IPS DF 6.9 (cell line): ENCODE data around the gene PKDCC.
"Not testable (repeated sequence)": the region's sequence is repeated elsewhere in the genome, so short reads cannot be mapped to it uniquely, and the experiment has no call there.

Source experiments
- DNase-seq: peaks from one replicate; pipeline ENCODE4 v3.0.0-alpha.2; 2013; ENCODE audit warnings: low read depth, low spot score
- H3K27ac ChIP-seq: one replicate; pipeline ENCODE4 v1.5.1; 2013; ENCODE audit warnings: low read length, control low read depth
- H3K27me3 ChIP-seq: 2 replicates; pipeline ENCODE4 v1.6.1; 2013; ENCODE audit warnings: mild to moderate bottlenecking, low read length; ENCODE audit not compliant: control insufficient read depth, insufficient read depth
- H3K36me3 ChIP-seq: 2 replicates; pipeline ENCODE4 v1.6.1; 2013; ENCODE audit warnings: low read length; ENCODE audit not compliant: control insufficient read depth, insufficient read depth
- H3K4me1 ChIP-seq: 2 replicates; pipeline ENCODE4 v1.6.1; 2013; ENCODE audit warnings: low read length; ENCODE audit not compliant: control insufficient read depth, insufficient read depth
- H3K4me3 ChIP-seq: 2 replicates; pipeline ENCODE4 v1.5.1; 2013; ENCODE audit warnings: mild to moderate bottlenecking, low read length
- H3K9me3 ChIP-seq: 2 replicates; pipeline ENCODE4 v1.6.1; 2013; ENCODE audit warnings: low read length, inconsistent platforms; ENCODE audit not compliant: control insufficient read depth, insufficient read depth
- WGBS: extraction: QIAGEN DNeasy Blood & Tissue Kit; methylation state at CpG from one replicate; pipeline ENCODE4 v1.1.7; 2013; ENCODE audit warnings: mixed read lengths, missing lambda C conversion rate; ENCODE audit not compliant: insufficient read length, insufficient coverage; 5-methylcytosine and 5-hydroxymethylcytosine counted together

Gene PKDCC

DNA sequence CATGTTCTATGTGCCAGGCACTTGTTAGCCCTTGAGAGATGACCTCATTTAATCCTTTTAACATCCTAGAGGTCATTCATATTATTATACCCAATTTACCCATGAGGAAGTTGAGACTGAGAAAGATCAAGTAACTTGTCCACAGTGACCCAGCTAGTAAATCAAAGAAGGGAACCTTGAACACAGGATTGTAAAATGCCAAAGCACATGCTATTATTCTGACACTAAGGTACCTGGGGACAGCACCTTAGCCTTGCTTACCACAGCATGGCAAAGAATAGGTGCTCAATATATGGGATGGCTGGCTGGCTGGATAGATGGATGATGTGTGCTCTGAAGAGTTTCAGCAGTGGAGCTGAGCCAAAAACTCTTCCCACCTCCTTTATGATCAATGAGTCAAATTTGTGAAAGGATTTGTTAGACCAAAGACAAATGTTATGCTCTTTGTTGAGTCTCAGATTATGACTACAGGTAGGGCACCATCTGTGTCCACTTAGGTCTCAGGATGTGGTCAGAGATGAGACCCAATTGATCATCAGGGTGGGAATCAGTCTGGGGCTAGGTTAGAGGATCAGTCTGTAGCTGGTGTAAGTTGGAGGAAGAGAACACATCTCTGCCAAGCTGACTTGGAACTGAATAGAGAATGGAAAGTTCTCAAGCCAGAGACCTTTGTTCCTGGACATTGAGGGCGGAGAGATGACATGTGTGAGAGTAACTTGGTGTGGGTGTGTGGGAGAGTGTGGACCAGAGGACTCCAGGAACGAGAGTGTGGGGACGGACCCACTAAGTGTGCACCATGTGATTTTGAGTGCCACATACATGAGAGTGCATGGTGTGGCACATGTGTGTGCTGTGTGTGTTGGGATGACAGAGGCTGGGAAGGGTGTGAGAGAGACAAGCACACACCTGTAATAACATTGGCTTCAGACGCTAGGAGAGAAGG lies 16.3 kb upstream of the PKDCC start:
- Histone ChIP-seq H3K27me3 (no peaks in the 10 kb centered on the region), H3K9me3 (no peaks in the 10 kb centered on the region), H3K4me1 (peaks cover 10% of the 10 kb centered on the region), H3K27ac (no peak overlapping the region), H3K4me3 (no peak overlapping the region), H3K36me3 (no peaks in the 10 kb centered on the region)
- no peak for DNase-seq
- WGBS = no CpG with 5 or more reads among the region's 4 CpGs

DNA sequence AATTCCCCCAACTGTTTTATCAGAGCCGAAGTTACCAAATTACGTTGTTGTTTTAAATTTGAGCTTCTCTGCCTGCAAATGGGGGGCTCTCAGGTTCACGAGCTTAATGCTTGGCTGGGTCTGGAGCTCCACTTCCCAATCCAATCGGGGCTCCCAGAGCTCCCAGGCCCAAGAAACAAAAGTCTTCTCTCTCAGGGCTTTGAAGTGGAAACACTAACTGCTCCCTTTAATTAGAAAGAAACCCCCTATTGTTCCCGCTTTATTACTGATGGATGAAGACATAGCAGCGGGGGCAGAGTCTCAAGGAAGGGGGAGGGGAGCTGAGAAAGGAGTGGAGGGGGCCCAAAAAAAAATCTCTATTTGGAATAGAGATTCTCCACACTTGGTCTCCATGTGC lies 15.6 kb upstream of the PKDCC start:
- no peak for DNase-seq
- no peaks in the 10 kb centered on the region for H3K27me3 ChIP-seq
- no peaks in the 10 kb centered on the region for H3K36me3 ChIP-seq
- no peak overlapping the region for H3K4me3 ChIP-seq
- H3K9me3 ChIP-seq = no peaks in the 10 kb centered on the region
- no CpG with 5 or more reads among the region's 6 CpGs for WGBS
- no peak overlapping the region for H3K27ac ChIP-seq
- H3K4me1 ChIP-seq = peaks cover 10% of the 10 kb centered on the region

DNA sequence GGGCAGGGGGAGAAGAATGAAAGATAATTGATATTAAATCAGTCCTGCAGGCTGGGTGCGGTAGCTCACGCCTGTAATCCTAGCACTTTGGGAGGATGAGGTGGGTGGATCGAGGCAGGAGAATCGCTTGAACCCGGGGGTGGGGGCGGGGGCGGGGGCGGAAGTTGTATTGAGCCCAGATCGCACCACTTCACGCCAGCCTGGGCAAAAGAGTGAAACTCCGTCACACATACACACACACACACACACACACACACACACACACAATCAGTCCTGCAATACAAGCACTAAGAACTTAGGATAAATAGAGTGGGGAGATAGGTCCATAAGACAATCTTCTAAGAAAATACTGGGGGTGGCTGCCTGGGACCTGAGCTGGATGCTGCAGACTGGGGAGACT lies 15.1 kb upstream of the PKDCC start:
- H3K36me3 ChIP-seq = no peaks in the 10 kb centered on the region
- H3K4me3 ChIP-seq = no peak overlapping the region
- H3K9me3 ChIP-seq = no peaks in the 10 kb centered on the region
- H3K27me3 ChIP-seq = no peaks in the 10 kb centered on the region
- DNase-seq = no peak
- WGBS = no CpG with 5 or more reads among the region's 11 CpGs
- H3K27ac ChIP-seq = no peak overlapping the region
- peaks cover 10% of the 10 kb centered on the region for H3K4me1 ChIP-seq

DNA sequence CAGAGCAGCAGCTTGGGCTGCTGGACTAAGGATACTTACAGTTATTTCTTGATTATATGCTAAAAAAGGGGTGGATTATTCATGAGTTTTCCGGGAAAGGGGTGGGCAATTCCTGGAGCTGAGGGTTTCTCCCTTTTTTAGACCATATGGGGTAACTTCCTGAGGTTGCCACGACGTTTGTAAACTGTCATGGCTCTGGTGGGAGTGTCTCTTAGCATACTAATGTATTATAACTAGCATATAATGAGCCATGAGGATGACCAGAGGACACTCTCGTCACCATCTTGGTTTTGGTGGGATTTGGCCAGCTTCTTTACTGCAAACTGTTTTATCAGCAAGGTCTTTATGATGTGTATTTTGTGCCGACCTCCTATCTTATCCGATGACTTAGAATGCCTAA lies 13.7 kb upstream of the PKDCC start:
- H3K27ac ChIP-seq, DNase-seq, H3K4me1 ChIP-seq, H3K4me3 ChIP-seq, H3K36me3 ChIP-seq, H3K27me3 ChIP-seq, H3K9me3 ChIP-seq: not testable (repeated sequence)
- WGBS = no CpG with 5 or more reads among the region's 6 CpGs

DNA sequence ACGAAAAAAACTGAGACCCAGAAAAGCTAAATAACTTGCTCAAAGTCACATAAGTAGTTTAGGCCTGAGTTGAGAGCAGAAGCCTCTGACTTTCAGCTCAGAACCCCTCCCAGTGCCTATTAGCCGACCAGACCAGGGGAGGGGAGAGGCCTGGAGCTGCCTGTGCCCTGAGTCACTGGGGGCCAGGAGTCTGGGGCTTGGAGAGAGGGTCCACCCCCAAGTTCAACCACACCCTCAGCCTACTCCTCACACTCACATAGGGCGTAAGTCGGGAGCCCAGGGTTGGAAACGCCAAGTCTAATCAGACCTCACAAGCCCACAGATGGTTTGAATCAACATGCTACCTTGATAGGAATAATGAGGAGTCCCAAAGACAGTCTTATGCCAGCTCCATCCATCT lies 12.6 kb upstream of the PKDCC start:
- no peak overlapping the region for H3K27ac ChIP-seq
- no peak for DNase-seq
- WGBS = no CpG with 5 or more reads among the region's 5 CpGs
- H3K4me3 ChIP-seq = no peak overlapping the region
- H3K27me3 ChIP-seq = no peaks in the 10 kb centered on the region
- no peaks in the 10 kb centered on the region for H3K36me3 ChIP-seq
- no peaks in the 10 kb centered on the region for H3K9me3 ChIP-seq
- peaks cover 5% of the 10 kb centered on the region for H3K4me1 ChIP-seq

DNA sequence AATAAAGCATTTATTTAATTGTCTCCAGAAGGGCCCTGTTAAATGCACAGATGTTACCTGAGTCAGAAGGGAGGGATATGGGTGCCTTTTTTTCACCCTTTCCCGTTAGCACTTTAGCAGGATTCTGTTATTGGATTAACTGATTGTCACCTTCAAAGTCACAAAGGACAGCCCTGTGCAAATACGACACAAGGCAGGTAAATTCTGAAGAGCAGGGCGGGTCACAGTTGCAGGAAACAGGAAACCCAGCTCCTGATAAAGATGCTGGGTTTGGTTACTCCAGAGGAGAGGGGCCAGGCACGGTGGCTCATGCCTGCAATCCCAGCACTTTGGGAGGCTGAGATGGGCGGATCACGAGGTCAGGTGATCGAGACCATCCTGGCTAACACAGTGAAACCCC lies 11.4 kb upstream of the PKDCC start:
- Histone ChIP-seq H3K27ac (no peak overlapping the region), H3K36me3 (no peaks in the 10 kb centered on the region), H3K4me3 (no peak overlapping the region), H3K9me3 (no peaks in the 10 kb centered on the region), H3K27me3 (no peaks in the 10 kb centered on the region), H3K4me1 (peaks cover 5% of the 10 kb centered on the region)
- DNase-seq = no peak
- WGBS = no CpG with 5 or more reads among the region's 7 CpGs

DNA sequence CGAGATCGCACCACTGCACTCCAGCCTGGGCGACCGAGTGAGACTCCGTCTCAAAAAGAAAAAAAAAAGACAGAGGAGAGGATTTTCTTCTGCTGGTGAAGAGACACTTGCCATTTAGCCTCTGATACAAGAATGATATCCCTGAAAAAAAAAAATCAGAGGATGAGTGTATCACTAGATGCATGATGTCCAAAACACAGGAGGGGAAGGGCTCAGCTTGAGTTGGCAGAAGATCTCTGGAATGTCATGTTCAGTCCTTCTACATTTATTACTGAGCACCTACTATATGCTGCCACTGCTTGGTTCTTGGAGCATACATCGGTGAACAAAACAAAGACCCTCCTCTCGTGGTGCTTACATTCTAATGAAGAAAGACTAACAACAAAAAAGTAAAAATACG lies 10.9 kb upstream of the PKDCC start:
- no peak overlapping the region for H3K4me3 ChIP-seq
- H3K27me3 ChIP-seq = no peaks in the 10 kb centered on the region
- peaks cover 3% of the 10 kb centered on the region for H3K4me1 ChIP-seq
- H3K36me3 ChIP-seq = no peaks in the 10 kb centered on the region
- H3K9me3 ChIP-seq = no peaks in the 10 kb centered on the region
- DNase-seq = no peak
- no peak overlapping the region for H3K27ac ChIP-seq
- WGBS = no CpG with 5 or more reads among the region's 8 CpGs

DNA sequence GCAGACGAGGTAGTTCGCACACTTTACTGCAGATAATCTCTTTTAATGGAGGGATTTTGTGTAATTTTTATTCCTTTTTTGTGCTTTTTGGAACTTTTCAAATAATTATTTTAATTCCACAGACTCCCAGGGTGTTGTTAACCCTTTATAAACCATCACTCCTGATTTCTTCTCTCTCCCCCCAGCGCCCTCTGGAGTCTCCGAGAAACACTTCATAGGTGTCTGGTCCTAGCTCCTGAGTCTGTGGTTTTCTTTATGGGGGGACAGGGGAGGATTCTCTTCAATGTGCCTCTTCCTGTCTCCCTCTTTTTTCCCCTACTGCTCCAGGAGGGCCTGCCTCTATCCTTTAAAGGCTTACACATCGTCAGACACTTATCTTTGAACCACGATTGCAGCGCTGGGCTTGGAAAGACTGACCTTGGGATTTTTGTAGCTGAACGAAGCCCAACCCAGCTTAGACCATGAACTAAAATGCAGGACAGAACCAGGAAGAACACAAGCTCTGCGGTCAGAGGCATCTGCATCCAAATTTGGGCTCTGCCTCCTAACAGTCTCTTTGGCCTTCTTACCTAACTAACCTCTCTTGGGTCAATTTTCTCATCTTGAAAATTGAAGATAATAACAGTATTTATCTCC lies 7.1 kb upstream of the PKDCC start:
- no peak for DNase-seq
- no peak overlapping the region for H3K27ac ChIP-seq
- H3K36me3 ChIP-seq = no peaks in the 10 kb centered on the region
- no CpG with 5 or more reads among the region's 9 CpGs for whole genome bisulfite sequencing
- peaks cover 2% of the 10 kb centered on the region; the same call in 1 of the 2 replicates for H3K4me1 ChIP-seq
- no peak overlapping the region for H3K4me3 ChIP-seq
- H3K27me3 ChIP-seq = no peaks in the 10 kb centered on the region
- H3K9me3 ChIP-seq = no peaks in the 10 kb centered on the region

DNA sequence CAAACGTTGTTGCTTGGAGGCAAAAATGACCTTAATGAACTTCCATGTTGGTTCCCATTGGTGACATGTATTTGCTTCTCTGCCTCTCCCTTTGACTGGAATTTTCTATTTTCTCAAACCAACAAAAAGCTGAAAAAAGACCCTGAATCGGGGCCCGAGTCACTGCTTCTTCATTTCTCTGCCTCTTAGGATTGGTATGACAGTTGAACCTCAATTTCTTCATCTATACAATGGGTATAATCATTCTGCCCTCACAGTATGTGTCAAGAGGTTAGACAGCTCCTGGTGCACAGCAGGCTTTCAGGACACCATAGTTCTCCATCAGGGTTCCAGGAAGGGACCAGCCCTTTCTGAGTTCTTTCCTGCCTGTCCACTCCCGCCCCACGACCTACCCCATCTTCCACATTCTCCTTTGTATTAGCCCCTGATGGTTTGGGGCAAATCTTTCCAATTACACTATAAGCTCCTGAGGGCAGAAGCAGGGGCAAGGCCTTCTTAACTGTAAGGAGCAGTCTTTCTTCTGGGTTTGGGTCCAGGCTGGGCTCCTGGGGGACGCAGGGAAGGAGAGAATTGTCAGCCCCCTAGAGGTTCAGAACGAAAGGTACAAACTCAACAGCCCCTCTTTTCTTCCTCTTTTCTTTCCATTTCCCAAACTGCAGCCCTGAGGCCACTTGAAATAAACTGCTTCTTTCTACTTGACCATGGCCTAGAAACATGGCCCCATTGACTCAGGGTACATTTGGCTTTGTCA lies 6.3 kb upstream of the PKDCC start:
- Histone ChIP-seq H3K9me3 (no peaks in the 10 kb centered on the region), H3K27ac (no peak overlapping the region), H3K27me3 (no peaks in the 10 kb centered on the region), H3K4me3 (no peak overlapping the region), H3K36me3 (no peaks in the 10 kb centered on the region), H3K4me1 (peaks cover 6% of the 10 kb centered on the region)
- no CpG with 5 or more reads among the region's 7 CpGs for WGBS
- DNase-seq = no peak

DNA sequence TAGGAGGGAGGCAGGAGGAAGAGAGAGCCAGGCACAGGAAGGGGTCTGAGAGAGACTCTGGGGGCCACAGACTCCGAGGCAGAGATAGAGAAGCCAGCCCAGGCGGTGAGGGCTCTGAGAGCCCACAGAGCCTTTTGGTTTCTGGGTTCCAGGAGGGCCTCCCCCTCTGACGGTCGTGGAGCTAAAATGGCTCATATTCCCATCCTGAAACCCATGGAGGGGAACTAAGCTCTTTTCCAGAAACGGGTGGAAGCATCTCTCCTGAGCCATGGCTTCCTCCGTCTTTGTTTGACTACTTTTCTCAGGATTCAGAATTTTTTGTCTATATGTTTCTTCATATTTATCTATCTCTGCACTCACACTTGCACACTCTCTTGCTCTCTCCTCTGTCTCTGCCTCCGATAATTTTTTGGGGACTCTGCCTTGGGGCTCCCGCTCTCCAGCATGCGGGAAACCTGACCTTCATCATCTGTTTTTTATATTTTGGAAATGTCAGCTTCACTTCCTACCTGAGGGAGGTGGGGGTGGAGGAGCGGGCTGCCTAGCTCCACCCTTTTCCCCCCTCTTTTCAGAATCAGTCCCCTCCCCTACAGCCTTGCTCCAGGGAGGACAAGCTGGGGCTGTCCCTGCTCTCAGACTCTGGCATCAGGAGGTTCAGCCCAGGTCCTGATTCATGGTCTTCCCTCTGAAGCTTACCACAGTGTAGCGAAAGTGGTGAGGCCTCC lies 5.0 kb upstream of the PKDCC start:
- H3K27me3 ChIP-seq = no peaks in the 10 kb centered on the region
- peaks cover 6% of the 10 kb centered on the region for H3K4me1 ChIP-seq
- H3K36me3 ChIP-seq = no peaks in the 10 kb centered on the region
- DNase-seq = no peak
- no peak overlapping the region for H3K4me3 ChIP-seq
- H3K27ac ChIP-seq = no peak overlapping the region
- no CpG with 5 or more reads among the region's 11 CpGs for WGBS
- no peaks in the 10 kb centered on the region for H3K9me3 ChIP-seq
